Subcutaneous abdominal adipose tissue (tissue), 5 donors: ENCODE data around the gene TTC38.

ENCODE experiments used
- H3K27ac ChIP-seq: one replicate; pipeline ENCODE4 v1.7.0; 2013; ENCODE audit warnings: low read depth, mild to moderate bottlenecking, inconsistent platforms, low read length, moderate library complexity
- H3K27me3 ChIP-seq, 5 donors: one replicate each; pipeline ENCODE4 v1.7.0; 2013; ENCODE audit warnings: low read length in 5 of 5, inconsistent platforms in 1 of 5; ENCODE audit not compliant: control insufficient read depth in 5 of 5, insufficient read depth in 4 of 5
- H3K36me3 ChIP-seq, 5 donors: one replicate each; pipeline ENCODE4 v1.7.0; 2013; ENCODE audit warnings: low read length in 5 of 5; ENCODE audit not compliant: control insufficient read depth in 5 of 5, insufficient read depth in 5 of 5
- H3K4me1 ChIP-seq, 5 donors: one replicate each; pipeline ENCODE4 v1.7.0; 2013; ENCODE audit warnings: low read length in 5 of 5, mild to moderate bottlenecking in 3 of 5, moderate library complexity in 1 of 5; ENCODE audit not compliant: control insufficient read depth in 5 of 5, insufficient read depth in 5 of 5
- H3K4me3 ChIP-seq, 5 donors: one replicate each; pipeline ENCODE4 v1.7.0; 2013; ENCODE audit warnings: low read length in 5 of 5, low read depth in 1 of 5
- H3K9ac ChIP-seq, 5 donors: one replicate each; pipeline ENCODE4 v1.7.0; 2013; ENCODE audit warnings: low read length in 5 of 5, mild to moderate bottlenecking in 4 of 5, moderate library complexity in 3 of 5
- H3K9me3 ChIP-seq, 5 donors: one replicate each; pipeline ENCODE4 v1.7.0; 2013; ENCODE audit warnings: low read length in 5 of 5; ENCODE audit not compliant: control insufficient read depth in 5 of 5
- donor health status: healthy.
- donor health status: healthy.
- donor health status: healthy.
- donor health status: healthy.
- donor health status: healthy.

The TTC38 gene

DNA sequence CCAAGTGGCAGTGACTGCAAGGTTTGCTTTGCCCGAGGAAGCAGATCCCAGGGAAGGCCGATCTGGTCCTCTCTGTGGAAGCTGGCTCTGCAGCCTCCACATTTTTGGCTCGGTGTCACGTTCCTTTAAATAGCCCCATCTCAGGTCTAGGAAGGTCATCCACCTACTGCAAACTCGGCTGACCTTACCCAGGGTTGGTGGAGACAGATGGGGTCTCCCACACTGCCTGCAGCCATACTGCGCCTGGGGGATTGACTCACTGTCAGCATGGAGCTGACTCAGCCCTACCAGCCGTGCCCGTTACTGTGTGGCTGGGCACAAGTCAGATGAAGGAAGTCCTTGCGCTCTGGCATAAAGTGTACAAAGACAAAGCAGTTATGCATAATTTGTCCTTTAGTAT lies 34.6 kb upstream of the TTC38 start:
- Histone ChIP-seq H3K27ac (no peak overlapping the region), H3K4me3 (no peak overlapping the region), H3K36me3 (peaks cover 7 to 40% (median 30%) of the 10 kb centered on the region in 5 donors), H3K27me3 (no peaks in the 10 kb centered on the region), H3K9ac (no peak overlapping the region), H3K4me1 (peaks cover 0 to 6% (median 0%) of the 10 kb centered on the region in 5 donors), H3K9me3 (no peaks in the 10 kb centered on the region)

DNA sequence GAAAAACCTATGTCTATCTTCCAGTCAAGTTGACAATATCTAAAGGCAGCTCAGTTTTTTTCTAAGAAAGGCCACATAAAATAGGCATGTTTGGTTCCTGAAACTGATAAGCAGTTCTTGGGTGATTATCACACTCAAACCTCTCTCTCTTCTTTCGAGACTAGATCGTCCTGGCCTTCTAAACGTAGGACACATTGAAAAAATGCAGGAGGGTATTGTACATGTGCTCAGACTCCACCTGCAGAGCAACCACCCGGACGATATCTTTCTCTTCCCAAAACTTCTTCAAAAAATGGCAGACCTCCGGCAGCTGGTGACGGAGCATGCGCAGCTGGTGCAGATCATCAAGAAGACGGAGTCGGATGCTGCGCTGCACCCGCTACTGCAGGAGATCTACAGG lies 32.8 kb upstream of the TTC38 start:
- Histone ChIP-seq H3K4me3 (no peak overlapping the region), H3K4me1 (peaks cover 0 to 6% (median 2%) of the 10 kb centered on the region in 5 donors), H3K27me3 (no peaks in the 10 kb centered on the region), H3K9ac (no peak overlapping the region), H3K27ac (no peak overlapping the region), H3K9me3 (no peaks in the 10 kb centered on the region), H3K36me3 (peaks cover 7 to 55% (median 46%) of the 10 kb centered on the region in 5 donors)

DNA sequence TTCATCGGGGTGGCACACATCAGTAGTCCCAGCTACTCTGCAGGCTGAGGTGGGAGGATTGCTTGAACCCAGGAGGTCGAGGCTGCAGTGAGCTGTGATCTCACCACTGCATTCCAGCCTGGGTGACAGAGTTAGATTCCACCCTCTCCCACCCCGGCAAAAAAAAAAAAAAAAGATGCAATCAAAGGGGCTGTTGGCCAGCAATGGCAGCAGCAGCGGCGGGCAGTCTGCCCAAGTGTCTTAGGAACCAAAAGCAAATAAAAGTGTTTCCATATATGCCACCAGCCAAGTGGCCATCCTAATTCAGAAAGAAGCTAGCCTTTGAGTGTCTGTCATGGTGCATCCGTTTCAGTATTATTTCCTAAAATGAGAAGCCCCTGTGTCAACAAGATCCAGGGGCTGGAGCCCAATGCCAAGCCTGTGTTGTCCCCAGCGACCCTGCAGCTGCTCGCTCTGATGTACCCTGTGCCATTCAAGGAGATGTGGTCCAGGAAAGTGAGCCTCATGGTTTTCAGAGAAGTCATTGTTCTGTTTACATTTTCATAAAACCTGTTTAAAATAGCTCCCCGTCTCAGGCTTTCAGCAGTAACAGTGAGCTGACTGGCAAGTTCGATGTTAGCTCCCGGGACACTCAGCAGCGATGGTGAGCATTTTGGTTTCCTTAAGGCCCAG lies 30.2 kb upstream of the TTC38 start:
- Histone ChIP-seq H3K27ac (no peak overlapping the region), H3K36me3 (peaks cover 4 to 49% (median 38%) of the 10 kb centered on the region in 5 donors), H3K9me3 (no peaks in the 10 kb centered on the region), H3K4me3 (no peak overlapping the region), H3K4me1 (peaks cover 0 to 6% (median 2%) of the 10 kb centered on the region in 5 donors), H3K27me3 (no peaks in the 10 kb centered on the region), H3K9ac (no peak overlapping the region)

DNA sequence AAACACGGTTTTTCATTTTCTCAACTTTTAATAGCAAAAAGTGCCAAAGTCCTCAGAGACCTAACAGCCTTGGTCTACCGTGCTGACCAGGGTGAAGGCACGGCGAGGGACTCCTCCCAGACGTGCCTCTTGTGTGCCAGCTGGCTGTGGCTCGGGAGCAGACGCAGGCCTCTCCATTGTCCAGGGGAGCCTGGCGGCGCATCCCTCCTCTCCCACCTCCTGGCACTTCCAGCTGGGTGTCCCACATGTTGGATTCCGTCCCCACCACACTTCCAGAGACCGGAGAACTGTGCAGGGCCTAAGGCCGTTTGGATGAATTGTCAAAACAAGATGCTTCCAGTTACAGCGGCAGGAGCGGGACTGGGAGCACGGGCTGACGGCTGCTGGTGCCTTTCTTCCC lies 29.3 kb upstream of the TTC38 start:
- Histone ChIP-seq H3K4me1 (peaks cover 0 to 5% (median 0%) of the 10 kb centered on the region in 5 donors), H3K27ac (no peak overlapping the region), H3K9ac (no peak overlapping the region), H3K9me3 (no peaks in the 10 kb centered on the region), H3K4me3 (no peak overlapping the region), H3K27me3 (no peaks in the 10 kb centered on the region), H3K36me3 (peaks cover 4 to 49% (median 44%) of the 10 kb centered on the region in 5 donors)

DNA sequence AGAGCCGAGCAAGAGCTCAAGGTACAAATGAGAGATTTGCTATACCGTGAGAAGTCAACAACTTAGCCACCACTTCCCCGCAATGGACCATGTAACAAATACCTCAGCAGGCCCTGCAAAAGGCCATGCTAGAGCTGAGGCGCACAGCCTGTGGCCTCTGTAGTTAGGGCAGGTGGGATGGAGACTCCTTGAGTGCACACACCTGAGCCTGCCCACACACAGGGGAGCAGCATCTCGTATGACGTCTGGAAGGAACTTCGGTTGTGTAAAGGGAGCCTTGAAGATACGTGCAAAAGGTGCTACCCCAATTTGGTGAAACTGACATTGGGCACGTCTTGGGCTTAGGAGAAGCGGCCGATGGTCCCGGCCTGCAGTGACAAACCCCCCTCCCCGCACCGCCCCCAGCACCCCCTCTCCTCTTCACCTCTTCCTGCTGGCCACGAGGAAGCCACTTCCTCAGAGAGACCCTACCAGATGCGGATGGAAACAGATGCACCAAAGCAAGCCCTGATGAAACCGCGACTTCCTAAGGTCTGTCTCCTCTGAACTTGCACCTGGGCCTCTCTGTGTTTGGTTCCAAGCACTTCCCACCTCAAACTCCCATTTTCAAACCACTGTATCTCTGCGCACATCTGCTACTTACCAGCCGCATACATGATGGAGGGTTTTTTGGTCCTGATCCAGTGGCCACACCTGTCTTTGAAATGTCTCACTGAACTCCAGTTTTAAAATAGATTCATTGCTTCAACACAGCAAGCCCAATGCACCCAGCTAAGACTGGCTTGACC lies 28.4 kb upstream of the TTC38 start:
- Histone ChIP-seq H3K4me1 (peaks cover 0 to 5% (median 0%) of the 10 kb centered on the region in 5 donors), H3K27me3 (no peaks in the 10 kb centered on the region), H3K9me3 (no peaks in the 10 kb centered on the region), H3K36me3 (peaks cover 4 to 57% (median 50%) of the 10 kb centered on the region in 5 donors), H3K4me3 (no peak overlapping the region), H3K27ac (no peak overlapping the region), H3K9ac (no peak overlapping the region)

DNA sequence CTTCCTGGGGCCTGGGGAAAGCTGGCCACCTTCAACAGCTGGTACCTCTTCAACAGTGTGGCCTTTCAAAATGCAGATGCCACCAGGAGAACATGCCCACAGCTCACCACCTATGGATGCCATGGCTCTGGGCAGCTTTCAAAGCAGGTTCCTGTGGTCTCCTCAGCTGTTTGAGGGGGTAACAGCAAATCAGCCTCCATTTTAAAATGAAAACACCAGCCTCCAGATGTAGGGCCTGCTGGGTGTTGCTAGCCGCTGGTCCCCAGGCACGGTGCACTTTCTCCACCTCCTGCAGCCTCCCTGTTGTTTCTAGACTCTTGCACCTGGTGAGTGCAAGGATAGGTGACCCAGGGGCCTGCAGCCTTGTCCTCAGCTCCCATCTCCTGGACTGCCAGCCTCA lies 27.7 kb upstream of the TTC38 start:
- no peaks in the 10 kb centered on the region for H3K27me3 ChIP-seq
- no peak overlapping the region for H3K4me3 ChIP-seq
- no peak overlapping the region for H3K27ac ChIP-seq
- peaks cover 4 to 62% (median 54%) of the 10 kb centered on the region in 5 donors for H3K36me3 ChIP-seq
- peaks cover 0 to 5% (median 2%) of the 10 kb centered on the region in 5 donors for H3K4me1 ChIP-seq
- H3K9ac ChIP-seq = no peak overlapping the region
- H3K9me3 ChIP-seq = no peaks in the 10 kb centered on the region

DNA sequence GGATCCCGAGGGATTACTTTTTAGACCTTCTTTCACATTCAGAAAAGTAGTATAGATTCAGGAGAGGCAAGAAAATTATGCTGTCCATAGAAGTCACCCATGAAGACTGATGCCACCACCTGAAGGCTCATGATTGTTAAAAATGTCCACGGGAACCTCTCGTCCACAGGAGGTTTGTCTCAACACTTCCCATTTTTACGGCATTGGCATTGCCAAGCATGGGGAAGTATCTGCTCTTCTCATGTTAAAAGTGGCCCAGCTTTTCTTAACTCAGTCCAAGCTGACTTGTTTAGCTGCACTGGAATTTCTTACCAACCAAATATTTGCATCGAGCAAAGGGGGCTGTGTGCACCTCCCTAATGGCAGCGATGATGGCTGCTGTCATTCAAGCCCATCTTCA lies 27.3 kb upstream of the TTC38 start:
- Histone ChIP-seq H3K36me3 (peaks cover 2 to 59% (median 50%) of the 10 kb centered on the region in 5 donors), H3K27ac (no peak overlapping the region), H3K9ac (no peak overlapping the region), H3K9me3 (no peaks in the 10 kb centered on the region), H3K27me3 (no peaks in the 10 kb centered on the region), H3K4me3 (no peak overlapping the region), H3K4me1 (peaks cover 2 to 10% (median 6%) of the 10 kb centered on the region in 5 donors)

DNA sequence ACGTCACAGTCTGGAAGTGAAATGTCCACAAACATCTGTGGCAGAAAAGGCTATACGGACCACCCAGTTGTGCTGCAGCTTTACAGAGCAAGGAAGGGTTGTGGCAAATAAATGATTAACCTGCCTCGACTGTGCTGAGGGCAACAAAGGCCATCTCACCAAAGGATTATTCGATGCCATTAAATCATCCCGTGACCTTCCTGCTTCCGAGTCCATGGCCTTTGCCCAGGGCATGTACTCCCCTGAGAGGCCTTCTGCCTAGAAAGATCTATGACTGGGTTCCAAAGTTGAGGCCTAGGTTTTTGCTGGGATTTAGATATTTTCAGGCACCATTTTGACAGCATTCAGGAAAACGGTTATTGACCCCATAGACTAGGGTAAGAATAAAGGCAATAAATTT lies 26.9 kb upstream of the TTC38 start:
- Histone ChIP-seq H3K27me3 (no peaks in the 10 kb centered on the region), H3K27ac (no peak overlapping the region), H3K4me3 (no peak overlapping the region), H3K36me3 (peaks cover 0 to 59% (median 48%) of the 10 kb centered on the region in 5 donors), H3K9ac (no peak overlapping the region), H3K9me3 (no peaks in the 10 kb centered on the region), H3K4me1 (peaks cover 5 to 14% (median 10%) of the 10 kb centered on the region in 5 donors)

DNA sequence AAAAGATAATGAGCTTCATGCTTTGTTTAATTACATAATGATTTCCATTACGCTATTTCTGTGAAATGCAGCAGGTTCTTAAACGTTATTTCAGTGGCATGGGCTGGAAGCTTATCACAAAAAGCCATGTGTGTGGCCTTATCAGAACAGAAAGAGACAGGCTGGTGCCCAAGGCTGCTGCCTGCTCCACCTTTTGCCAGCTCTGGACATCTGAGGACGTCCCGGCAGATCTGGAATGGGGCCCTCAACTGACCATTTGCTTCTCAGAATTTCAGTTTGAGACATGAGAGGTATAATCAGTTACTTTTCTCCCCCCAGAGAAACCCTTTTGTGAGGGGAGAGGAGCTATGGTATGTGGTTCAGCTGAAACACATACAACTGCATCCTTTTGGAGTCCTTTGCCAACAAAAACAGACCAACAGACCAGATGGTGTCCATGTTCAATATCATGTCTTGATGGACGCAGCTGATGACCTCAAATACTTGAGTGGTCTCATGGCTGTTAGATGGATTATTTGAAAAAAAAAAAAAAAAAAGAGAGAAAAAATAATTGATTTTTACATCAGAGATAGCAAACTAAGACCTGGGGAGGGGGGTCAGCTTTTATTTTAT lies 26.3 kb upstream of the TTC38 start:
- Histone ChIP-seq H3K4me3 (no peak overlapping the region), H3K27me3 (no peaks in the 10 kb centered on the region), H3K9ac (no peak overlapping the region), H3K27ac (no peak overlapping the region), H3K36me3 (peaks cover 0 to 57% (median 44%) of the 10 kb centered on the region in 5 donors), H3K4me1 (peaks cover 5 to 16% (median 10%) of the 10 kb centered on the region in 5 donors), H3K9me3 (no peaks in the 10 kb centered on the region)

DNA sequence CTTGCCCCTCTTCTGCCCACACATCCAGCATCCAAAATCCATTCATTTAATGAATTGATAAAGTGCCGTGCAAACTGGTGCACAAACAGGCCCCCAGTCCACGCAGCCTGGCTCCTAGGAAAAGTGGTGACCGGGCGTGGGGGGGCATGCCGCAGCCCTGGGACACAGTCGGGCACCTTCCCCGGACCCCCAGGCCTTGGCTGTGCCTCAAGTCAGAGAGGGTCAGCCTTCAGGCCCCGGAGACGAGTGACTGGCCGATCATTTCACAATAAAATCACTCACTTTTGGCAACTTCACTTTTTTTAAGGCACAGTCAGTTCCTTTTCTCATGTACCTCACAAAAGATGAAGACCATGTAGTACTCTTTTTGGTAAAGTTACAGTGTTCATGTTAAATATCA lies 25.7 kb upstream of the TTC38 start:
- no peak overlapping the region for H3K27ac ChIP-seq
- peaks cover 5 to 16% (median 10%) of the 10 kb centered on the region in 5 donors for H3K4me1 ChIP-seq
- H3K4me3 ChIP-seq = no peak overlapping the region
- H3K9me3 ChIP-seq = no peaks in the 10 kb centered on the region
- H3K36me3 ChIP-seq = peaks cover 0 to 57% (median 42%) of the 10 kb centered on the region in 5 donors
- H3K9ac ChIP-seq = no peak overlapping the region
- H3K27me3 ChIP-seq = no peaks in the 10 kb centered on the region
